SK-N-MC (cell line): ENCODE data around the gene E2F2.

ENCODE experiments used
- EZH2 ChIP-seq: fragments of 200-600 bp; sonication (generic); IDR thresholded peaks from one replicate; pipeline ENCODE4 v1.6.1; 2017; ENCODE audit warnings: antibody characterized with exemption
- FOXP2 ChIP-seq: optimal IDR thresholded peaks from 2 replicates; pipeline ENCODE3; 2011; ENCODE audit warnings: mild to moderate bottlenecking, moderate library complexity; ENCODE audit not compliant: insufficient read depth; ENCODE audit errors: extremely low read length, control extremely low read depth
- POLR2AphosphoS5 ChIP-seq: IDR thresholded peaks from 2 replicates; pipeline ENCODE4 v1.6.1; 2012; ENCODE audit warnings: mild to moderate bottlenecking, low read depth, low read length, borderline replicate concordance

DNA sequence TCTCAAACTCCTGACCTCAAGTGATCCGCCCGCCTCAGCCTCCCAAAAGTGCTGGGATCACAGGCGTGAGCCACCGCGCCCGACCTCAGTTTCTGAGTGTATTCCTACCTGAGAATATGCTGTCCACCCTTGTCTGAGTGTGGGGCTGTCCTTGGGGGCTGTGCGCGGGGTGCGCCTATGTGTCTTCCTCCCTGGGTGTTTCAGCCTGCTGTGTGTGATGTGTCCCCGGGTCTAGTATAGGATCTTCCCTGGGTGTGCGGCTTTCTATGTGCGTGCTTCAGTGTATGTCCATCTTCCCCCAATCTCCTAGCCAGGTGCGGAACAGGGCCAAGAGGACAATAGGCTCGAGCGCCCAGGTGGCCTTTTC lies 36.6 kb upstream of the E2F2 start:
- TF ChIP-seq EZH2, result no peak
- no peak for TF ChIP-seq POLR2AphosphoS5
- no peak for TF ChIP-seq FOXP2
